ENCODE measurements around the gene SERPINA10.
"Not testable (repeated sequence)": the region's sequence is repeated elsewhere in the genome, so short reads cannot be mapped to it uniquely, and the experiment has no call there.

SERPINA10 gene

DNA sequence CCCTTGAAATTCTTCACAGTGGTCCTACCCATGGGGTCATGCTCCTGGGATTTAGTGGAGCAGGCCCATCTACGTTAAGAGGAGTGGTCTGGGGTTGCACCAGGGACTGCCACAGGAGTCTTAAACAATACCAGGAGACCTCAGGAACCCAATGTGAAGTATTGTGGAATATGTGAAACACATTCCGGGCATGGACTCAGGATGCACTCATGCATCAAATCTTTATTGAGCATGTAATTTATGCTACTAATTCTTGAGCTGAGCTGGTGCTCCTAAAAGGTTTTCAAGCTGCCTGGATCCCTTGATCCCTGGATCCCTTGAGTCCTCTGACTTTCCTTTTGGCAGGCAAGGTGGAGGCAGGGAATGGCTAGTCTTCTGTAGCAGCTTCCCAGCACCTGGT, 8.8 kb downstream of the SERPINA10 start:
- DNase-seq (ENCODE audit: low read depth) = no peak

DNA sequence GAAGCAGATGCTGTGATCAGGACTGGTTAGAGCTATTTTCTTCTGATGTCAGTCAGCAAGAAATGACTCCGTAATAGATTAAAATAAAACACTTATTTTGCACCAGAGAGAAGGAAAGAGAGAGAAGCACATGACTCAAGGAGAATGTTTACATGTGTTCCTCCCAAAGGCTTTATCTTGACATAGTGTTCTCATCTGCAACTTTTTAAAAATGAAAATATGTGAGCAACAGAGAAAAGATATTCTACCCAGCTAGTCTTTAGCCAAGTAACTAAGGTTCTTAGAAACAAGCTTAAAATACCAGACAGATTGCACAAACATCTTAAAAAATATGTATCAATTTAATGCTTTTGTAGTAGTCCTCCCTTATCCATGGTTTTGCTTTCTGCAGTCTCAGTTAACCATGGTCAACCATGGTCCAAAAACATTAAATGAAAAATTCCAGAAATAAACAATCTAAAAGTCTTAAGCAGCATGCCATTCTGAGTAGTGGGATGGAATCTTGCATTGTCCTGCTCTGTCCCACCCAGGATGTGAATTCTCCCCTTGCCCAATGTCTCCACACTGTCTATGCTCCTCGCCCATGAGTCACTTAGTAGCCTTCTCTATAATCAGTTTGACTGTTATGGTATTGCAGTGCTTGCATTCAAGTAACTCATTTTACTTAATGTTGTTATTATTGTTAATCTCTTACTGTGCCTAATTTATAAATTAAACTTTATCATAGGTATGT, 9.9 kb downstream of the SERPINA10 start:
- DNase-seq (ENCODE audit: low read depth) = no peak

DNA sequence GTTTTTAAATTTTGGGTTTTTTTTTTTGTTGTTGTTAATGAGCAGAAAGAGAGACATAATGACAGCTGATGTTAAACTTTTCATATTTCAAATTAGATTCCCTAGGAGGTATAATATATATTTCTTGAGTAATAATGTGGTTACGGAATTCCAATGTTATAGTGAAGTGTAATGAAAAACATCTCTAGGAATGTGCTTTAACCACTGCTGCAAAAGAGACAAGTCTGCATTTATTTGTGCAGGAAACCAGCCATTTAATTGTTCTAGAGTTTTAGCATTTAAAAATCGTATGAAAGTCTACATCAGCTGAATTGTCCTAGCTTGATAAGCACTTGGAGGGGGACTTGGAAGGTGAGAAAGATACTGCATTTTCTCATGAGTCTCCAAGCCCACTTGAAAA, 14.3 kb downstream of the SERPINA10 start:
- DNase-seq (ENCODE audit: low read depth) = no peak

DNA sequence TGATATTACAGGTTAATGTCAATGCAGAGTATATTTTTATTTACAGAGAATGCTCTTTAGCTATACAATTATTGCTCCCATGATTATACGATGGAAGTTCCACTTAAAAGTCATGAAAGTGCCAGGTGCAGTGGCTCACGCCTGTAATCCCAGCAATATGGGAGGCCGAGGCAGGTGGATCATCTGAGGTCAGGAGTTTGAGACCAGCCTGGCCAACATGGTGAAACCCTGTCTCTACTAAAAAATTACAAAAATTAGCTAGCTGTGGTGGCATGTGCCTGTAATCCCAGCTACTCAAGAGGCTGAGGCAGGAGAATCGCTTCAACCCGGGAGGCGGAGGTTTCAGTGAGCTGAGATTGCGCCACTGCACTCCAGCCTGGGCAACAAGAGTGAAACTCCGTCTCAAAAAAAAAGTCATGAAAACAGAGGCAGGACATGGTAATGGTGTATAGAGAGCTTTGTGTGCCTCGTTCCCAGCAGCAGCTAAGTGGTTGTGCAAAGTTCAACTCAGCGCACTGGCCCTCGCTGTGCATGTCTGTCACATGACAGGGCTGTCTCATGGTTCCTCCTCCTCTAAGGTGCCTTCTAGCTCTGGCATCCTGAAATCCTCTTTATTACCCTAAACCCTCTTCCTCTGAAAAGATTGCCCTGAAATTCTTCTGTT, 16.0 kb downstream of the SERPINA10 start:
- DNase-seq (ENCODE audit: low read depth) = not testable (repeated sequence)

DNA sequence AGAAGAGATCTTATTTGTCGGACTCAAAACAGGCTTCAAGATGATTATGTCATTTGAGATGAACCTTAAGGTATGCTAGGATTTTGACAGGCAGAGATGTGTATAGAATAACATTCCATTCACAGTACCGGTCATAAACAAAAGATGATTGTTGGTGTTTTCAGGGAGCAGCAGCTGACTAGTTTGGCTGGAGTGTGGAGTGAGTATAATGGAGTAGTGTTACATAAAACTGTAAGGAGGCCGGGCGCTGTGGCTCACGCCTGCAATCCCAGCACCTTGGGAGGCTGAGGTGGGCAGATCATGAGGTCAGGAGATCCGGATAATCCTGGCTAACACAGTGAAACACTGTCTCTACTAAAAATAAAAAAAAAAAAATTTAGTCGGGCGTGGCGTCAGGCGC, 23.9 kb downstream of the SERPINA10 start:
- no peak for DNase-seq (ENCODE audit: low read depth)

DNA sequence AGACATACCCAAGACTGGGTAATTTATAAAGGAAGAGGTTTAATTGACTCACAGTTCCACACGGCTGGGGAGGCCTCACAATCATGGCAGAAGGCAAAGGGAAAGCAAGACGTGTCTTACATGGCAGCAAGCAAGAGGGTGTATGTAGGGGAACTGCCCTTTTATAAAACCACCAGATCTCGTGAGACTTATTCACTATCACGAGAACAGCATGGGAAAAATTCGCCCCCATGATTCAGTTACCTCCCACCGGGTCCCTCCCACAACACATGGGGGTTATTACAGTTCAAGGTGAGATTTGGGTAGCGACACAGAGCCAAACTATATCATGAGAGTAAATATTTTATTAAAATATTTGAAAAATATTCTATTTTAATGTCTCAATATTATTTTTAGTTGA, 24.5 kb downstream of the SERPINA10 start:
- not testable (repeated sequence) for DNase-seq (ENCODE audit: low read depth)

DNA sequence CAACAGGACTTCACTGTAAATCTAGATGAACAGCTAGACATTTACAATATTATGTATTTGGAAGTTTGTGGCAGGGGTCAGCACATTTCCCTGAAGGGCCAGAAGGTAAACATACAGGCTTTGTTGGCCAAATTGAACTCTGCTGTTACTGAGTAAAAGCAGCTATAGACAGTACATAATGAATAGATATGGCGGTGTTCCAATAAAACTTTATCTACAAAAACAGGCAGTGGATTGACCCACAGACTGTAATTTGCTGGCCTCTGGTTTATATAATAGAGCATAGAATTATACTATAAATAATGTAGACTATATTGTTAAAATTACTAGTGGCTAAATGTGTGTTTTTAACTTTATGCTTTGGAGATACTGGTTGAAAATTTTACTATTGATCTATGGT, 25.7 kb downstream of the SERPINA10 start:
- DNase-seq (ENCODE audit: low read depth) = no peak

DNA sequence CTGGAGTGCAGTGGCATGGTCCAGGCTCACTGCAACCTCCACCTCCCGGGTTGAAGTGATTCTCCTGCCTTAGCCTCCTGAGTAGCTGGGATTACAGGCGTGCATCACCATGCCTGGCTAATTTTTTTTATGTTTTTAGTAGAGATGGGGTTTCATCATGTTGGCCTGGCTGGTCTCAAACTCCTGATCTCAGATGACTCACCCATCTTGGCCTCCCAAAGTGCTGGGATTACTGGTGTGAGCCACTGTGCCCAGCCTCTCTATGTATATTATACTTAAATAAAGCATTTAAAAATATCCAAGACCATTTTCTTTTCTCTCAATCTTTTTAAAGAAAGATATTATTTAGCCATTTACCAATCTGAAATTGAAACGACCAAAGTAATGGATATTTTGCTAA, 28.9 kb downstream of the SERPINA10 start:
- not testable (repeated sequence) for DNase-seq (ENCODE audit: low read depth)

DNA sequence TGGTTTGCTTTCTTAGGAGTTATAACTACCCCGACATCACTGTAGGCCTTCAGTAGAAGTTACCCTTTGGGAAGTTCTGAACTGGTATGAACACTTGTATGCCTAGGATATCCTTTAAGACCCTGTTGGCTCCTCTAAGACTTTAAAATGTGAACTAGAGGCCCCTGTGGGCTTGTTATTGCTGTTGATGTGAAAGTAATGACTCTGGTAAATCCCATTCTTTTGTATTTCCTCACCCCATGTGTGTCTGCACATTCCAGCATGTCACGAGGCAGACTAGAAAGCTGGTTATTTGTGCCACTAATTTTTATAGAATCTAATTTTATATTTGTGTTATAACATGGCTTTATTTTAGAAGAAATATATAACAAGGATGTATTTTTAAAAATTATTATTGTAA, 48.9 kb downstream of the SERPINA10 start:
- DNase-seq (ENCODE audit: low read depth) = no peak

DNA sequence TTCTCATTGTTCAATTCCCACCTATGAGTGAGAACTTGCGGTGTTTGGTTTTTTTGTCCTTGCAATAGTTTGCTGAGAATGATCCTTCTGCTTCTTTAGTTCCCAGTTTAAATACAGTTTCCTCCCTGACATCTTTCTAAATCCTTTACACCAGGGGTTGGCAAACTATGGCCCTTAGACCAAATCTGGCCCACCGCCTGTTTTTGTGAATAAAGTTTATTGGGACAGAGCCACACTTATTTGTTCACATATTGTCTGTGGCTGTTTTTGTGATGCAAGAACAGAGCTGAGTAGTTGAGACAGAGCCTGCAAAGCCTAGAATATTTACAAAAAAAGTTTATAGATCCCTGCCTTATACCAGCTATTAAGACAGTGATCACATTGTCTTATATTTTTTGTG, 53.7 kb downstream of the SERPINA10 start:
- DNase-seq (ENCODE audit: low read depth) = no peak

DNA sequence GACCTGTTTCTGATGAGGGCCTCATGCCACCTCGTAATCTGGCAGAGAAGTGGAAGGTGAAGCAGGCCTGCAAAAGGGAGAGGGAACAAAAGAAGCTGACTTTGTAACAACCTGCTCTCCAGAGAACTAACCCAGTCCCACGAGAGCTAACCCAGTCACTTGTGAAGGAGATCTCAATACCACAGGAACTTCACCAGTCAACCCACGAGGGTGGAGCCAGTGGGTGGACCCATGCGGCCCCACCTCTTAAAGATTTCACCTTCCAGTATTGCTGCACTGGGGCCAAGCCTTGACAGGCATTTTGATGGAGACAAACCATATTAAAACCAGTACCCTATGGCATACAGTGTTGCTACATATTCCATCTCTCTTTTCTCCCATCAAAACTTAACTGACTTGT, 55.1 kb downstream of the SERPINA10 start:
- DNase-seq (ENCODE audit: low read depth) = no peak

DNA sequence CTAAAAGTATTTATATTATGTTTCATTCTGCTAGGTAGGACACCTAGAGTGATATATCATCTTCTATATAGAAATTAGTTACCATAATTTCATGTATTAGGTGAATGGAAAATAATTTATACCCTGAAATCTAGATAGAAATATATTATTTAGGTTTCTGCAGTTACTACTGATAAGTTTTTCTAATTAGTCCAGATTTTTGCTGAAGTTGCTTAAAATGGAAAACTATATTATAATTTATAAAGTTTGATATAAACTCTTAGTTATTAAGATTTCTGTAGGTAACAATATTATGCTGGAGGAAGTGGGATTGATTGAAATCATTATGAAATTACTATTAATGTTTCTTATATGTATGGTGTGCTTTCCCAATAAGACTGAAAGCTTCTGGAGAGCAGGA, 56.0 kb downstream of the SERPINA10 start:
- DNase-seq (ENCODE audit: low read depth) = no peak

All from stimulated activated CD8-positive, alpha-beta memory T cell treated with anti-CD3 and anti-CD28 coated beads, Interleukin-15, amount 100 ng/mL, for 24 hours (primary cell).